K562 (cell line): Measurements from ENCODE around the gene BCL2L12. TPM values are rescaled to one million over a fixed set of nuclear protein-coding genes. Genes with fewer than 3 reads are reported as not detected.

Source experiments
- ATF1 ChIP-seq, 2 experiments: fragments of 450-650 bp in 1 of 2; IDR thresholded peaks; 2 replicates each; pipeline ENCODE4 v1.6.1; 2016; ENCODE audit warnings: missing compliant biosample characterization in 1 of 2, missing genetic modification characterization in 1 of 2
- HDAC8 ChIP-seq: fragments of 450-650 bp; IDR thresholded peaks from 2 replicates; pipeline ENCODE4 v1.6.1; 2016; ENCODE audit warnings: mild to moderate bottlenecking, missing genetic modification characterization, moderate library complexity, missing compliant biosample characterization
- SMARCB1 ChIP-seq: IDR thresholded peaks from 2 replicates; pipeline ENCODE4 v1.6.1; 2011; ENCODE audit warnings: improper control_type of control experiment, low read depth; ENCODE audit not compliant: insufficient read length
- ZBTB1 ChIP-seq: sonication (generic); formaldehyde crosslinking; IDR thresholded peaks from 2 replicates; pipeline ENCODE4 v1.8.1; 2023; ENCODE audit warnings: missing genetic modification reagents, low read depth, mild to moderate bottlenecking, borderline replicate concordance
- ZC3H8 ChIP-seq: fragments of 450-650 bp; IDR thresholded peaks from 2 replicates; pipeline ENCODE4 v1.6.1; 2017
- ZNF644 ChIP-seq: fragments of 200-800 bp; sonication (Bioruptor generic); IDR thresholded peaks from 2 replicates; pipeline ENCODE4 v1.6.1; 2016; ENCODE audit warnings: low read depth, missing genetic modification characterization, missing compliant biosample characterization
- polyA plus RNA-seq, 8 experiments: library from polyadenylated mRNA; depleted of rRNA in 4 of 8; stranded (reverse) in 5 of 8; unstranded in 3 of 8; fragments of >200 nt; fragmentation: Nextera tagmentation in 2 of 8; fragmentation: Illumina TruSeq in 1 of 8; extraction: Ambion mirVana in 2 of 8; extraction: Trizol in 1 of 8; gene quantifications; 2 replicates each; pipeline versions ENCODE4 v1.2.1 to v1.2.3, GENCODE V29; 2011 to 2014; ENCODE audit warnings: inconsistent platforms in 1 of 8, missing spikeins in 1 of 8
- total RNA-seq, 7 experiments: library from RNA; depleted of rRNA in 6 of 7; stranded (reverse); fragments of >200 nt in 6 of 7; fragmentation: Illumina TruSeq in 2 of 7; extraction: Trizol in 2 of 7; gene quantifications; 2 replicates each; pipeline versions ENCODE4 v1.2.1 to v1.2.3, GENCODE V29; 2011 to 2021; ENCODE audit warnings: low replicate concordance in 1 of 7
- TF ChIP-seq, protein P1 (sequence below): sonication (generic); formaldehyde crosslinking; IDR thresholded peaks from 2 replicates; pipeline ENCODE4 v1.8.0; 2022; ENCODE audit warnings: missing genetic modification reagents, mild to moderate bottlenecking, borderline replicate concordance
- TF ChIP-seq, protein P2 (sequence below): sonication (generic); formaldehyde crosslinking; IDR thresholded peaks from 2 replicates; pipeline ENCODE4 v1.8.0; 2022; ENCODE audit warnings: missing genetic modification reagents, mild to moderate bottlenecking, moderate library complexity, borderline replicate concordance
- TF ChIP-seq, protein P3 (sequence below), 2 experiments: fragments of 250-450 bp in 1 of 2; fragments of 450-650 bp in 1 of 2; sonication (Bioruptor Pico) in 1 of 2; IDR thresholded peaks; 2 replicates each; pipeline versions ENCODE4 v1.6.1 to v1.8.0; 2016 to 2021; ENCODE audit warnings: mild to moderate bottlenecking in 2 of 2, moderate library complexity in 2 of 2, missing compliant biosample characterization in 1 of 2, missing genetic modification characterization in 1 of 2
- TF ChIP-seq, protein P4 (sequence below): fragments of 450-650 bp; IDR thresholded peaks from 2 replicates; pipeline ENCODE4 v1.6.1; 2018; ENCODE audit not compliant: partially characterized antibody
- TF ChIP-seq, protein P5 (sequence below): fragments of 250-450 bp; sonication (Bioruptor Pico); IDR thresholded peaks from 2 replicates; pipeline ENCODE4 v1.4.0; 2020; ENCODE audit warnings: borderline replicate concordance
- TF ChIP-seq, protein P6 (sequence below): fragments of 250-450 bp; sonication (Bioruptor Pico); IDR thresholded peaks from 2 replicates; pipeline ENCODE4 v1.5.0; 2021; ENCODE audit warnings: mild to moderate bottlenecking, moderate library complexity

BCL2L12 gene
- total and polyA plus RNA-seq, 9 of the 15 experiments (the other 6 are each of a cell fraction or from before 2014, with no cell fraction given) = 7.4 to 263 (median 81.2) TPM

DNA sequence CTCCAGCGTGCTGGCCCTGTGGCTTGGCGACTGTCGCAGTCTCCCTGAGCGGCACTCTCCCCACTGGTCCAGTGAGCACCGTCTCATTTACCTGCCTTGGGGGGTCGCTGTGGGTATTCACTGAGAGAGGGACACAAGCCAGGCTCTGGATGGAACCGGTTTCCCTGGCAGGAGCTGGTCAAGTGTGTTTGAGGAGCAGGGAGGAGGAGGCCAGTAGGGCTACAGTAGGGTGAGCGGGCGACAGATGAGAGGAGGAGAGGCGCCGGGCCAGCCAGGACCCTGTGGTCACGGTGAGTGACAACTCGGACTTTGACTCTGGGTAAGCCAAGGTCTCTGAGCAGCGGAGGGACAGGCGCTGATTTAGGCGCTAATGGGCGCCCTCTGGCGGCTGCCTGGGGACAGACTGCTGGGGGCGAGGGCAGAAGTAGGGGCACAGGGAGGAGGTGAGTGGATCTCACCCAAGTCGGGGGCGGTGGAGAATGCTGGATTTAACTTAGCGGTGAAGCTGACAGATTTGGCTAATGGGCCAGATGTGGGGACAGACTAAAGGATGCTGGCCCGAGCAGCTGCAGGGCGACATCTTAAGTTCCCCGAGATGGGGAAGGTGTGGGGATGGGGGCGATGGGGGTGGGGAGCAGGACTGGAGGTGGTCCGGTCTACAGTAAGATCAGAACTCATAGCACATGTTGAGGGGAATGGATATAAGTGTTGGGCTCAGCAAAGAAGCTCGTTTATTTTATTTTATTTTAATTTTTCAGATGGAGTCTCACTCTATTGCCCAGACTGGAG, 6.6 kb downstream of the BCL2L12 start (continued):
- TF ChIP-seq, protein P1, sequence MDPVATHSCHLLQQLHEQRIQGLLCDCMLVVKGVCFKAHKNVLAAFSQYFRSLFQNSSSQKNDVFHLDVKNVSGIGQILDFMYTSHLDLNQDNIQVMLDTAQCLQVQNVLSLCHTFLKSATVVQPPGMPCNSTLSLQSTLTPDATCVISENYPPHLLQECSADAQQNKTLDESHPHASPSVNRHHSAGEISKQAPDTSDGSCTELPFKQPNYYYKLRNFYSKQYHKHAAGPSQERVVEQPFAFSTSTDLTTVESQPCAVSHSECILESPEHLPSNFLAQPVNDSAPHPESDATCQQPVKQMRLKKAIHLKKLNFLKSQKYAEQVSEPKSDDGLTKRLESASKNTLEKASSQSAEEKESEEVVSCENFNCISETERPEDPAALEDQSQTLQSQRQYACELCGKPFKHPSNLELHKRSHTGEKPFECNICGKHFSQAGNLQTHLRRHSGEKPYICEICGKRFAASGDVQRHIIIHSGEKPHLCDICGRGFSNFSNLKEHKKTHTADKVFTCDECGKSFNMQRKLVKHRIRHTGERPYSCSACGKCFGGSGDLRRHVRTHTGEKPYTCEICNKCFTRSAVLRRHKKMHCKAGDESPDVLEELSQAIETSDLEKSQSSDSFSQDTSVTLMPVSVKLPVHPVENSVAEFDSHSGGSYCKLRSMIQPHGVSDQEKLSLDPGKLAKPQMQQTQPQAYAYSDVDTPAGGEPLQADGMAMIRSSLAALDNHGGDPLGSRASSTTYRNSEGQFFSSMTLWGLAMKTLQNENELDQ (CRISPR knock-in tag) = no peak
- no peak for TF ChIP-seq SMARCB1
- TF ChIP-seq, protein P2, sequence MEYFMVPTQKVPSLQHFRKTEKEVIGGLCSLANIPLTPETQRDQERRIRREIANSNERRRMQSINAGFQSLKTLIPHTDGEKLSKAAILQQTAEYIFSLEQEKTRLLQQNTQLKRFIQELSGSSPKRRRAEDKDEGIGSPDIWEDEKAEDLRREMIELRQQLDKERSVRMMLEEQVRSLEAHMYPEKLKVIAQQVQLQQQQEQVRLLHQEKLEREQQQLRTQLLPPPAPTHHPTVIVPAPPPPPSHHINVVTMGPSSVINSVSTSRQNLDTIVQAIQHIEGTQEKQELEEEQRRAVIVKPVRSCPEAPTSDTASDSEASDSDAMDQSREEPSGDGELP (CRISPR knock-in tag) = peak; percentile 74
- TF ChIP-seq ZNF644 (tag) = no peak
- TF ChIP-seq, protein P3, sequence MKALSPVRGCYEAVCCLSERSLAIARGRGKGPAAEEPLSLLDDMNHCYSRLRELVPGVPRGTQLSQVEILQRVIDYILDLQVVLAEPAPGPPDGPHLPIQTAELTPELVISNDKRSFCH (CRISPR knock-in tag; IDR thresholded peaks at IDR 0.05) = no peak
- TF ChIP-seq, protein P3 (tag; IDR thresholded peaks at IDR 0.05) = no peak
- TF ChIP-seq, protein P4, sequence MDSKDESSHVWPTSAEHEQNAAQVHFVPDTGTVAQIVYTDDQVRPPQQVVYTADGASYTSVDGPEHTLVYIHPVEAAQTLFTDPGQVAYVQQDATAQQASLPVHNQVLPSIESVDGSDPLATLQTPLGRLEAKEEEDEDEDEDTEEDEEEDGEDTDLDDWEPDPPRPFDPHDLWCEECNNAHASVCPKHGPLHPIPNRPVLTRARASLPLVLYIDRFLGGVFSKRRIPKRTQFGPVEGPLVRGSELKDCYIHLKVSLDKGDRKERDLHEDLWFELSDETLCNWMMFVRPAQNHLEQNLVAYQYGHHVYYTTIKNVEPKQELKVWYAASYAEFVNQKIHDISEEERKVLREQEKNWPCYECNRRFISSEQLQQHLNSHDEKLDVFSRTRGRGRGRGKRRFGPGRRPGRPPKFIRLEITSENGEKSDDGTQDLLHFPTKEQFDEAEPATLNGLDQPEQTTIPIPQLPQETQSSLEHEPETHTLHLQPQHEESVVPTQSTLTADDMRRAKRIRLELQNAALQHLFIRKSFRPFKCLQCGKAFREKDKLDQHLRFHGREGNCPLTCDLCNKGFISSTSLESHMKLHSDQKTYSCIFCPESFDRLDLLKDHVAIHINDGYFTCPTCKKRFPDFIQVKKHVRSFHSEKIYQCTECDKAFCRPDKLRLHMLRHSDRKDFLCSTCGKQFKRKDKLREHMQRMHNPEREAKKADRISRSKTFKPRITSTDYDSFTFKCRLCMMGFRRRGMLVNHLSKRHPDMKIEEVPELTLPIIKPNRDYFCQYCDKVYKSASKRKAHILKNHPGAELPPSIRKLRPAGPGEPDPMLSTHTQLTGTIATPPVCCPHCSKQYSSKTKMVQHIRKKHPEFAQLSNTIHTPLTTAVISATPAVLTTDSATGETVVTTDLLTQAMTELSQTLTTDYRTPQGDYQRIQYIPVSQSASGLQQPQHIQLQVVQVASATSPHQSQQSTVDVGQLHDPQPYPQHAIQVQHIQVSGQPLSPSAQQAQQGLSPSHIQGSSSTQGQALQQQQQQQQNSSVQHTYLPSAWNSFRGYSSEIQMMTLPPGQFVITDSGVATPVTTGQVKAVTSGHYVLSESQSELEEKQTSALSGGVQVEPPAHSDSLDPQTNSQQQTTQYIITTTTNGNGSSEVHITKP = peak; percentile 20
- TF ChIP-seq, protein P5, sequence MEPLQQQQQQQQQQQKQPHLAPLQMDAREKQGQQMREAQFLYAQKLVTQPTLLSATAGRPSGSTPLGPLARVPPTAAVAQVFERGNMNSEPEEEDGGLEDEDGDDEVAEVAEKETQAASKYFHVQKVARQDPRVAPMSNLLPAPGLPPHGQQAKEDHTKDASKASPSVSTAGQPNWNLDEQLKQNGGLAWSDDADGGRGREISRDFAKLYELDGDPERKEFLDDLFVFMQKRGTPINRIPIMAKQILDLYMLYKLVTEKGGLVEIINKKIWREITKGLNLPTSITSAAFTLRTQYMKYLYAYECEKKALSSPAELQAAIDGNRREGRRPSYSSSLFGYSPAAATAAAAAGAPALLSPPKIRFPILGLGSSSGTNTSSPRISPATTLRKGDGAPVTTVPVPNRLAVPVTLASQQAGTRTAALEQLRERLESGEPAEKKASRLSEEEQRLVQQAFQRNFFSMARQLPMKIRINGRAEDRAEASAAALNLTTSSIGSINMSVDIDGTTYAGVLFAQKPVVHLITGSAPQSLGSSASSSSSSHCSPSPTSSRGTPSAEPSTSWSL (CRISPR knock-in tag) = no peak
- no peak for TF ChIP-seq ATF1 (CRISPR knock-in tag; IDR thresholded peaks at IDR 0.05)
- peak; percentile 16; the same call in 1 of the 2 replicates for TF ChIP-seq ATF1 (tag; IDR thresholded peaks at IDR 0.05)
- TF ChIP-seq HDAC8 (tag) = no peak
- TF ChIP-seq, protein P6, sequence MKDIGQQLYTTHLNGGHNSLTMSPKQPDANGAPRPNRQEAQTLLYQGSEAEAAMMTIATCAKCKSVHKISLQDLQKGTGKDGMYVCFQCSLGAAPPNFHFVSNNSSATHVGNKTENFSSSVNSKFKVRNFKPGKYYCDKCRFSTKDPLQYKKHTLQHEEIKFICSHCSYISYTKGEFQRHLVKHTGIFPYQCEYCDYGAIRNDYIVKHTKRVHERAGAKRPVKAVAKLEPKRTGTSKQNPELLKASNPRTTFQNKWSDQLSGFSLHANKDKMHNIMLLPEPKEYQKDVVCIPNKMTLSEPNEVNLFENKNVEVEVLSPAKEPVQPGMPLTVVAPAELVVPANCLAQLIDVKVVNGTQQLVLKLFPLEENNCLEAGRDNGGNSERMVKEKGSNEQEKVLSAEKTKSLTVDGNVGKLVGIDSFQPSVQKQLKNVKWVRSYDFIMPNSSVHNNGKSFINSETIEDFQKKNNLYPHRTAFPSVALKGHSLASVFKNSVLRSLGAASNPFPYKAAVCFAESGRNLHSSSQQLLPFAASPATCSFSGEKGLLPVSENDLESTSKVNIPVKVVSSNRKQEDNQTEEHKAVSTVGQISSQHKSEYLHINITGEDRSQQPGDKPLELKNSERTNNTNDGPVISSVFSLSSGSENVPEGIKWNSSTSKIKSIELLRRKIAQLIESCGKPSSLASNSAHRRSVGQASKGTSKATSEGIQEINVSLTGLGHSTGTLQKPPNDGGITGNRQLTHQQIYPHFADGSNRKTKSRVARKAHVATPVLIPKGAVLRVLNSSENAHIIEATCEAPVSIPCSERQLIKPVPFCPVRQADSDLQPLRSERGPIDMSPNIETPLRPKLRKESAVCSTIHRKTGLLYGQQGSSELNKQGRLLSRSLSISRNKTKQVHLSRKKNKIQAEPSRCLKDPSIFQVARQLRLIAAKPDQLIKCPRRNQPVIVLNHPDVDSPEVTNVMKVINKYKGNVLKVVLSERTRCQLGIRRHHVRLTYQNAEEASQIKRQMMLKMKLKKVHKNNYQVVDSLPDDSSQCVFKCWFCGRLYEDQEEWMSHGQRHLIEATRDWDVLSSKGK = no peak
- no peak for TF ChIP-seq ZBTB1 (CRISPR knock-in tag)
- no peak for TF ChIP-seq ZC3H8
